Fibroblast of gingiva (primary cell): Measurements from ENCODE around the gene RAB34.

Experiments
- DNase-seq: peaks from one replicate; pipeline ENCODE4 v3.0.0-alpha.2; 2011; ENCODE audit warnings: low read depth

RAB34 gene

GRCh38 chr17:28712032-28712704 lies 5.5 kb downstream of the RAB34 start:
- no peak for DNase-seq

- no peak for DNase-seq
Measured at GRCh38 chr17:28711723-28712031, 6.0 kb downstream of the RAB34 start, which contains the start of gene PROCA1. Gene PROCA1, minus strand, starts transcription at chr17:28711888. Its CDS starts 228 bp downstream, at chr17:28711660.

- DNase-seq: peak; percentile 91
Measured at GRCh38 chr17:28710861-28711722, 6.6 kb downstream of the RAB34 start.

GRCh38 chr17:28707339-28707720 lies 10.3 kb downstream of the RAB34 start:
- DNase-seq: no peak

- no peak for DNase-seq
Measured at GRCh38 chr17:28706471-28707338, 11.0 kb downstream of the RAB34 start.

- no peak for DNase-seq
Measured at GRCh38 chr17:28705728-28706334, 11.8 kb downstream of the RAB34 start.

GRCh38 chr17:28705074-28705659 lies 12.5 kb downstream of the RAB34 start:
- DNase-seq: no peak

- no peak for DNase-seq
Measured at GRCh38 chr17:28704219-28704858, 13.3 kb downstream of the RAB34 start.

GRCh38 chr17:28703552-28704218 lies 14.0 kb downstream of the RAB34 start:
- DNase-seq: no peak

- DNase-seq: no peak
Measured at GRCh38 chr17:28702752-28703150, 14.9 kb downstream of the RAB34 start.

GRCh38 chr17:28702026-28702751 lies 15.5 kb downstream of the RAB34 start:
- DNase-seq: no peak

- DNase-seq: no peak
Measured at GRCh38 chr17:28700830-28701492, 16.7 kb downstream of the RAB34 start.

- DNase-seq: no peak
Measured at GRCh38 chr17:28700278-28700677, 17.4 kb downstream of the RAB34 start.

GRCh38 chr17:28698253-28698941 lies 19.3 kb downstream of the RAB34 start:
- no peak for DNase-seq

GRCh38 chr17:28693869-28694268 lies 23.8 kb downstream of the RAB34 start:
- DNase-seq: no peak

GRCh38 chr17:28689011-28689410 lies 28.7 kb downstream of the RAB34 start:
- no peak for DNase-seq

GRCh38 chr17:28688481-28688880 lies 29.2 kb downstream of the RAB34 start:
- DNase-seq: no peak

- no peak for DNase-seq
Measured at GRCh38 chr17:28686296-28686695, 31.4 kb downstream of the RAB34 start.

- no peak for DNase-seq
Measured at GRCh38 chr17:28685366-28685765, 32.3 kb downstream of the RAB34 start.
